Stimulated activated CD8-positive, alpha-beta memory T cell treated with anti-CD3 and anti-CD28 coated beads, Interleukin-7, amount 100 ng/mL, for 1 hour (primary cell): ENCODE data around the gene RBX1.
"Not testable (repeated sequence)": the region's sequence is repeated elsewhere in the genome, so short reads cannot be mapped to it uniquely, and the experiment has no call there.

Experiments
- DNase-seq, 2 donors: peaks; one replicate each; pipeline ENCODE4 v3.0.0-alpha.2; 2020; ENCODE audit warnings: low read depth in 2 of 2

Gene RBX1

DNA sequence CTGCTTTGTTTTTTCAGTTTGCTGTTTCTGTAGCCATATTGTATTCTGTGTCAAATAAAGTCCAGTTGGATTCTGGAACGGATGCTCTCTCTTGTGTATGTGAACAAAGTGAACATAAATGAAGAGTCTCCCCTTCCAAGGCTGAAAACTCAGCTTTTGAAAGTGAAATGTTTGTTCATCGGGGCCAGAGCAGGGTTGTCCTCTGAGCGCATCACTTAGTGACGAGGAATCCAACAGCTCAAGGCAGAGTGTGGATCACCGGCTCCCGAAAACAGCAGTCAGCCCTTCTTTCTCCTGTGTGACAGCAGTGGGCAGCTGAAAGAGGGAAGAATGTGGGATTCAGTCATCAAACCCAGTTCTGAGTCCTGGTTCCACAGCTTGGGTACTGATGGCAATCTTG is 21.4 kb downstream of the RBX1 start:
- DNase-seq = no peak

DNA sequence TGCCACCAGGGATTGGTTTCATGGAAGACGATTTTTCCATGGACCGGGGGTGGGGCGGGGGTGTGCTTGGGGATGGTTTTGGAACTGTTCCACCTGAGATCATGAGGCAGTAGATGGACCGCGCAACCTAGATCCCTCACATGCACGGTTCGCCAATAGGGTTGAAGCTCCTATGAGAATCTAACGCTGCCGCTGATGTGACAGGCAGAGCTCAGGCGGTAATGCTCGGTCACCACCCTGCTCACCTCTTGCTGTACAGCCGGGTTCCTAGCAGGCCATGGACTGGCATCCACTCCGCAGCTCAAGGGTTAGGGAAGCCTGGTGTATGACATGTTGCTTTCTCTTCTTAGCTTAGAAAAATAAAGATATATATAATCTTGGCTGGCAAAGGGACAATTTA is 22.0 kb downstream of the RBX1 start:
- DNase-seq = no peak

DNA sequence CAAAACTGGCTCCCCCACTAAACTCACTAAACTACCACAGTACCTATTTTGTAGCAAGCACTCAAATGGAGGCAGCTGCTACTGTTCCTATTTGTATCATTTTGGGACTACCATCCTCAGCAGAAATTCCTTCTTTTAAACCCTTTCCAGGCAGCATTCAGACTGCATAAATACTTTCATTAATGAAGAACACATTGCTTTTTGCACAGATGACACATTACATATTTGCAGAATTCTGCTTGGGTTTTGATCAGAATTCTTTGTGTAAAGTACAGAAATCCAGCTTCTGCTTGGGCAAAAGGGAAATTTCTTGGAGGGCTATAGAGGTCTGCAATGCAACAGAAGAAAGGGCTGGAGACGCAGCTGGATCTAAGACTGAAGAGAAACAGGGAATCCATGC is 24.2 kb downstream of the RBX1 start:
- DNase-seq = no peak

DNA sequence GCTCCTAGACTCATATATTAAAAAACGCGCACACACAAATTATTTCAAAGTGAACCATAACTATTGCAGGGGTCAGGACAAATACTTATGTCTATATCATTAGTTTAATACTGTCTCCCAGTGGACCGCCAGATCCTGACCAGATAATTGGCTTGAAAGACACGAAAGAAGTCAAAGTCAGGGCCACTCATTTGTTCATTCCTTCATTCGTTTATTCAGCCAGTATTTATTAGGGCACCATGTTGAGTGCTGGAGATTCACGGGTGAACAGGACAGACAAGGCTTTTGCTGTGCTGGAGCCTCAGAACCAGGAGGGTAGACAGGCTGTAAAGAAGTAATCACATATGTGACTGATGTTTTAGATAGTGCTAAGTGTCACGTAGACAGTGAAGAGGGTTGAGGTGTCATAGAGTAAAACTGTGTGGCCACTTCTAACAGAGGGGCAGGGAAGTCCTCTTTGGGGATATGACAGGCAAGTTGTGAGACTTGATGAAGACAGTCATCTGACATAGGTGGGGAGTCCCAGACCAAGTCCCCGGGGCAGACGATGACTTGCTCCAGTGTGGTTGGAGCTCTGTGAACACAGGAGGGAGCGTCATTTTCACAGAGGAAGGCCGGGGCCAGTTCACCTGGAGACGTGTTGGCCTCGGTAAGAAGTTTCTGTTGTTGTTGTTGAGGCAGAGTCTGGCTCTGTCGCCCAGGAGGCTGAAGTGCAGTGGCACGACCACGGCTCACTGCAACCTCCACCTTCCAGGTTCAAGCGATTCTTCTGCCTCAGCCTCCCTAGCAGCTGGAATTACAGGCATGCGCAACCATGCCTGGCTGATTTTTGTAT is 25.9 kb downstream of the RBX1 start:
- DNase-seq = no peak

DNA sequence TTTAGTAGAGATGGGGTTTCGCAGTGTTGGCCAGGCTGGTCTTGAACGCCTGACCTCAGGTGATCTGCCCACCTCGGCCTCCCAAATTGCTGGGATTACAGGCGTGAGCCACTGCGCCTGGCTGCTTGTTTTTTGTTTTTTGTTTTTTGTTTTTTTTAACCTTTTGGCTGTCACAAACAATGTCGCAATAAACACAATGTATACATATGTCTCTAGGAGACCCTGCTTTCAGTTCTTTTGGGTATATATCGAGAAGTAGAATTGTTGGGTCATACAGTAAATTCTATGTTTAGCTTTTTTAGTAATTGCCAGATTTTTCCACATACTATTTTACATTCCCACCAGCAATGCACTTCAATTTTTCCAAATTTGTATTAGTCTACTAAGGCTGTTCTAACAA is 28.0 kb downstream of the RBX1 start:
- DNase-seq = no peak

DNA sequence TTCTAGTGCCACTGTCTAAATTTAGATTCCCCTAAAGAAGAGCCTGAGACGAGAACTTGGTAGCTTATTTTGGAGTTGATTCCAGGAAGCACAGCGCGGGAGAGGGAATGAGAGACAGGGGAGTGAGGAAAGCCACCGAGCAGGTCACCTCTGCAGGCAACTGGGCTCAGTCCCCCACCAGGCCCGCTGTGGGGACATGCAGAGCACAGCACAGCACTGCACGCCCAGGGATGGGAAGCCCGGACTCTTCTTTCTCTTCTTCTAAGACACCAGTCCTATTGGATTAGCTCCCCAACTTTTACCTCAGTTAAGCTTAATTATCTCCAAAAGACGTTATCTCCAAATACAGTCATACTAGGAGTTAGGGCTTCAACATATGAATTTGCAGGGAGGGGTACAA is 28.7 kb downstream of the RBX1 start:
- DNase-seq = no peak

DNA sequence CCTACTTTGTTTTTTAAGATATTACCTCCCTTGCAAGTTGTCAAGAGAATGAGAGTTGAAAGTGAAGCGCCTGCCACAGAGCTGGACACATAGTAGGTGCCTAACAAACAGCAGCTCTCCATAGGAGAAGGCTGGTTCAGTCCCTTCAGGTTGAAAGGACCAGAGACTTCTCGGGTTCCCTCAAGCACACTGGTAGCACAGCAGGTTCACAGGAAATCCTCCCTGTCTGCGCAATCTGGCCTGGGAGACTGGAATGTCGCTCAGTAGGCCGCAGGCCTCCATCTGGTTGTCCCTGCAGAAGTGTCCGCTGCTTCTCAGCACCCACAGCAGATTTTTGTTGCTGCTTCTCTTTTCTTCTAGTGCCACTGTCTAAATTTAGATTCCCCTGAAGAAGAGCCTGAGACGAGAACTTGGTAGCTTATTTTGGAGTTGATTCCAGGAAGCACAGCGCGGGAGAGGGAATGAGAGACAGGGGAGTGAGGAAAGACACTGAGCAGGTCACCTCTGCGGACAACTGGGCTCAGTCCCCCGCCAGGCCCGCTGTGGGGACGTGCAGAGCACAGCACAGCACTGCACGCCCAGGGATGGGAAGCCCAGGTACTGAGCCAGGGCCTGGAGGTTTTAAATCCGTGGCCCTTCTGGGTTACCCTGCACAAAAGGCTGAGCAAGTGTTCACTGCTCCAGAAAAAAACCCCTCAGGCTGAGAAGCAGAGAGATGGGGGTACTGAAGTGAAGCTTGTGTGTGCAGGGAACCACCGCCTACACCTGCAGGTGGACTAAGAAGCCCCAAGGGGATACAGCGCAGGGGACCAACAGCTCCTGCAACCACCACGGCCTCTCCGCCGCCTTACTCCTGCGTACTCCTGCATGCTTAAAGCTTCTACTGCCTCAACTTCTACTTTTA is 31.6 kb downstream of the RBX1 start:
- no peak for DNase-seq

DNA sequence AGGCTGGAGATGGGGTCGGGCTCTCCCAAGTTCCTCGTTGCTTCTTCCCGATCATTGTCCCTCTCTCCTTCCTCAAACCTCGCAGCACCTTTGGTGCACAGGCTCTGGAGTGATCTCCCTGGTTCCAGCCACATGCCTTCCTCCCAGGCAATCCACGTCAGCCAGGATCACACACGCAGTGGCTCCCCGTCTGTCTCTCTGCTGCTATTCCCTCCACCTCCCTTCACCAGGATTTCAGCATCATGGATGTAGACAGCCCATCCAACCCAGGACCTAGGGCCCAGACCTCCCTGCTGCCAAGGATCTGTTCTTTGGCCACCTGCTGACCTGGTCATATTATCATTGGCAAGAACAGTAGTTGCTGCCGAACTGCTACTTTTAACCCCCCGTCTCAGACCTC is 40.1 kb downstream of the RBX1 start:
- no peak for DNase-seq

DNA sequence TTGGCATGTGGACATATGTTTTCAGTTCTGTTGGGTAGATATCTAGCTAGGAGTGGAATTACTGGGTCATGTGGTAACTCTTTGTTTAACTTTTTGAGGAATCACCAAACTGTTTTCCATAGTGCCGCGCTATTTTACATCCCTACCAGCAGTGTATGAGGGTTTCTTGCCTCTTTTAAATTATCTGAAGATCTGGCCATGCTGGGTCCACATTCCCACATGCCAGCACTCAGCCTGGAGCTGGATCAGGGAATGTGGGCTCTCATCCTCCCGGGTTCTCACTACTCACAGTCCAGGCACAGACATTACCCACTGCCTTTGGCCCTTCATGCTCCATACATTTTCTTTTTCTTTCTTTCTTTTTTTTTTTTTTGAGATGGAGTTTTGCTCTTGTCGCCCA is 44.6 kb downstream of the RBX1 start:
- no peak for DNase-seq

DNA sequence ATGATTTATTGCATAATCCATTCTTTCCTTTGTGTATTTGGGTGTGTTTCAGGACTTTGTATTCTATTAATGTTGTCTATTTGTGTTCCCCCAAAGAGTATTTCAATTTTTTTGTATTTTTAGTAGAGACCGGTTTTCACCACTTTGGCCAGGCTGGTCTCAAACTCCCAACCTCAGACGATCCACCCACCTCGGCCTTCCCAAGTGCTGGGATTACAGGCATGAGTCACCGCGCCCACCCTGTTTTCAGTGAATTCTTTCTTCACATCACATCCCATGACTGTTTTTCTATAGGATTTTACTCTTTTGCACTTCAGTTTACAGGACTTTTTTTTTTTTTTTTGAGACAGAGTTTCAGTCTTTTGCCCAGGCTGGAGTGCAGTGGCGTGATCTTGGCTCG is 46.3 kb downstream of the RBX1 start:
- no peak for DNase-seq

DNA sequence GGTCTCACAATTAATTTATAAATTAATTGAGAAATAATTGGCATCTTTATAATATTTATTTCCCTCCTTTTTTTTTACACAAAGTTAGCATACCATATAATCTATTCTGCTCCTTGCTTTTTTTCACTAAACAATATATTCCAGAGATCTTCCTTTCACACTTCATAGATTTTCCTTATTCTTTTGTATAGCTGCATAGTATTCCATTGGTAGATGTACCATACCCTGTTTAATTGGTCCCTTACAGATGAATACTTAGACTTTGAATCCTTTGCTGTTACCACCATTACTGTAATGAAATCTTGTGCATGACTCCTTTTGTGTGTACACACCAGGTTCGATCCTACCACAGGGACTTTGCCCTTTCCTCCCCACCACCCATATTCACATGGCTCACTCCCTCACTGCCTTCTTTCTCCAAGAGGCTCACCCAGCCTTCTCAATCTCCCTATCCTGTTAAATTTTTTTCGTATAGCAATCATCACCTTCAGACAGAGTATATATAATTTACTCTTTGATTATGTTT is 48.9 kb downstream of the RBX1 start:
- no peak for DNase-seq

DNA sequence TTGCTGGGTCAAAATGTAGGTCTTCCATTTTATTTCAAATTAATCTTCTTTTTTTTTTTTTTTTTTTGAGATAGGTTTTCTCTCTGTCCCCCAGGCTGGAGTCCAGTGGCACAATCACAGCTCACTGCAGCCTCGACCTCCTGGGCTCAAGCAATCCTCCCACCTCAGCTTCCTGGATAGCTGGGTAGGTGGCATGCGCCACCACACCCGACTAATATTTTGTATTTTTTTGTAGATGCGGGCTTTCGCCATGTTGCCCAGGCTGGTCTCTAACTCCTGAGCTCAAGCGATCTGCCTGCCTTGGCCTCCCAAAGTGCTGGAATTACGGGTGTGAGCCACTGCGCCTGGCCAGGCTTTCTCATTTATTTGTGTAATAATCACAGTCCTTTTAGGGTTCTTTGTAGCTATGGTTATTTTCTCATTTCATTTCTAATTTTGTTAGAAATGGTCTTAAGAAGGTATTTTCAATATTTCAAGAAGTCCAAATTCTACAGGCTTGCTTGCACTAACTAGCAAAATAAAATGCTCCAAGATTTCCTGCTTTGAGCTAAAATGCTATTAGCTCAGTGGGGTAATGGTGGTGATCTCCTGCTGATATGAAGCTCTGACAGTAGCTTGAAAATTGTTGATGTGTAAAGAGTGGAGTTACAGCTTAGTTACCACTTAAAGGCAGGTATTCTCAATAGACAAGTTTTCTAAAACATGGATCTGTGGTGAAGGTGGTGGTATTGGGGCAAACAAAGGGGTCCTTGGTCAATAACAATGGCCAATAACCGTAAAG is 50.0 kb downstream of the RBX1 start:
- DNase-seq = no peak

DNA sequence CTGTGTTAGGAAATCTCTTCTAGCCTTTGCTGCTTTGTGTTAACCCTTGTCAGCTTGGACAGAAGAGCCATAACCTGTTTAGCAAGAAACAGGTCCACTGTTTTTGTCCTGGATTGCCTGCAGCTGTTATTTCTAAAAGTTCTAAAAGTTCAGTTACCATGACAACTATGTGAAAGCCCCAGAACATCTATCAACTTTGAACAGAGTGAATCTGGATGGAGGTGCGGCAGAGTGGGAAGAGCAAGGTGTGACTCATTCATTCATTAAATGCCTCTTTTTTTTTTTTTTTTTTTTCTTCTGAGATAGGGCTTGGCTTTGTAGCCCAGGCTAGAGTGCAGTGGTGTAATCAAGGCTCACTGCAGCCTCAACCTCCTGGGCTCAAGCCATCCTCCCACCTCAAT is 50.5 kb downstream of the RBX1 start:
- no peak for DNase-seq

DNA sequence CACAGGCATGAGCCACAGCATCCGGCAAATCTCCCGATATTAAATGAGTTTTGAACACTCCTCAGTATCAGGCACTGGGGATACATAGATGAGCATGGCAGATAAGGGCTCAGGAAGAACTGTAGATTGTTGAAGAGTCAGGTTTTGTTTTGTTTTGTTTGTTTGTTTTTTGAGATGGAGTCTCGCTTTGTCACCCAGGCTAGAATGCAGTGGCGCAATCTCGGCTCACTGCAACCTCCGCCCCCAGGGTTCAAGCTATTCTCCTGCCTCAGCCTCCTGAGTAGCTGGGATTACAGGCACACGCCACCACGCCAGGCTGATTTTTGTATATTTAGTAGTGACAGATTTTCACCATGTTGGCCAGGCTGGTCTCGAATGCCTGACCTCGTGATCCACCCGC is 51.2 kb downstream of the RBX1 start:
- DNase-seq = not testable (repeated sequence)

DNA sequence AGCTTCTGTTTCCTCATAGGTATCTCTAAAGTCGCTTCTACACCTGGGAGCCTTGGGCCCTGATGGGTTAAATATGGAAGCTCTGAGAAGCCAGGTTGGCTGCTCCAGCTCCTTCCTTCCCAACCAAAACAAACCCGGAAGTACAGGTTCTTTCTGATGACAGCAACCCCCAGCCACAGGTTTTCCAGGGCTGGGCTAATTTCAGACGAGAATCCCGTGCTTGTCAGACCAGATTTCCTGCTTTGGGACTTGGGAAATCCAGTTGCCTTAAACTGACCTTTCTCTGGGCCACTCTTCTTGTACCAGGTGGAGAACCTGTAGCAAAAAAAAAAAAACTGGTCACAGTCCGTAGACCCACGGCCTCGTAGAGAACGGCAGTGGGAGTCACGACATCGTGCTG is 51.9 kb downstream of the RBX1 start:
- no peak for DNase-seq

DNA sequence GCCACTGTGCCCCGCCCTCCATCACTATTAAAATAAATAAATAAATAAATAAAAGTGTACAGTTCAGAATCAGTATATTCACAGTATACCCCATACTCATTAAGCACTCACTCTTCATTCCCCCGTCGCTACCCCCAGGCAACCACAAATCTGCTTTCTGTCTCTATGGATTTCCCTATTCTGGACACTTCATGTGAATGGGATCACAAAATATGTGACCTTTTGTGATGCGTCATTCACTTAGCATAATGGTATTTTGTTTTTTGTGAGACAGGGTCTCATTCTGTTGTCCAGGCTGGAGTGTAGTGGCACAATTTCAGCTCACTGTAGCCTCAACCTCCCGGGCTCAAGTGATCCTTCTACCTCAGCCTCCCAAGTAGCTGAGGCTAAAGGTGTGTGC is 52.8 kb downstream of the RBX1 start:
- no peak for DNase-seq

DNA sequence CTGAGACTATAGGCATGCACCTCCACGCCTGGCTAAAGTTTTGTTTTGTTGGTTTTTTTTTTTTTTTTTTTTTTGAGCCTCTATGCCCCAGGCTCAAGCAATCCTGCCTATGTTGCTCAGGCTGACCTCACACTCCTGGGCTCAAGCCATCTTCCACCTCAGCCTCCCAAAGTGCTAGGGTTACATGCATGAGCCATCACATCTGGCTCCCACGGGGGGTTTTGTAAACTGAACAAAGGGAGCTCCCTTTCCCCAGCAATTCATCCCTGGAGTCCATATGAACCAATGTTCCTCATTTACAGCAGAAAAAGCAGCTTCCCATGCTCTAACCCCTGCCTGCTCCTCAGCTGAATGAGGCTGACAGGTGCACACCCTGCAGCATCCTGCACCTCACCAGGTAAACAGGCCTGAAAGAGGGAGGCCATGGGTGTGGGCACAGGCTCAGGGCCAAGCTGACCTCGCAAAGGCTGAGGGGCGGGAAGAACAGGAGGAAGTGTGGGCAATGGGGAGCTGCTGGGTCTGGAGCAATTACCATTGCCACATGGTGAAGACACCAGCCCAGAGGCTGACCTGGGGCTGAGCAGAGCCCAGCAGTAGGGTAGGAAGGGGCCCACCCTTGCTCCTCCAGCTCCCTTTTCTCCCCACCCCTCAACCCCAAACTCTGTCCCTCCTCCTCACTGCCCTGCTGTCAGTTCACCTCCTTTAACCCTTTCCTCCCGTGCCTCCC is 58.2 kb downstream of the RBX1 start:
- DNase-seq = no peak

DNA sequence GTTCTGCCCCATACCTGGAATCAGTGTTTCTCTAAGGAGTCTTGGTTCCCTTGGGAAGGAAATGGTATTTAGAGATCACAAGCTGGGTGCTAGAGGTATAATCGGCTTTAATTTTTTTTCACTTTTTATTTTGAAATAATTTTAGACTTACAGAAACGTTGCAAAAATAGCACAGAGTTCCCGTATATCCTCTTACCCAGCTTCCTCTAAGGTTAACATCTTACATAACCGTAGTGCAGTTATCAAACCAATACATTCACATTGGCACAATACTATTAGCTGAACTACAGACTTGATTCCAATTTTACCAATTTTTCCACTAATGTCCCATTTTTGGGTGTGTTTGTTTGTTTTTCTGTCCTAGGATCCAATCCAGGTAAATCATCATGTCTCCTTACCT is 63.8 kb downstream of the RBX1 start:
- DNase-seq = no peak

DNA sequence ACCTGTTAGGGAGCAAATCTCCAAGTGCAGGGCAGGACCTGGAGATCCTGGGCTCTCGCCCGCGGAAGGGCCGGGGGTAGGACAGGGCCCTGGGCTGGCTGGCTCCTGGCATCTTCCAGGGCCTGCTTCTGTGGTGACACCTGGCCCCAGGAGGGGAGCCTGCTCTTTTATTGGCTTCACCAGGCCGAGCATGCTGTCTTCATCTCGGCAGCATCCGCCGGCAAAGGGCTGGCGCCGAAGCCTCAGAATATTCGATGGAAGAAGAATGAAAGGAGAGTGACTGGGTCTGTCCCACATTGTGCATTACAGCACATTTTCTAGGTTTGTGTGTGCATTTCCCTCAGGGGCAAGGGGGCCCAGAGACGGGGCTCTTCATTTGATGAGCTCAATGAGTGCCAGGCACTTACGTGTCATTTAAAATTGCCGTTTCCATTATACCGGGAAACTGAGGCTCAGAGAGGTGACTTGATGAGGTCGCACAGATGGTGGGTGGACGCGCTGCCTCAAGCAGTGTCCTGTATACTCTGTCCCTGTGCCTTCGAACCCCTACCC is 70.0 kb downstream of the RBX1 start:
- no peak for DNase-seq

DNA sequence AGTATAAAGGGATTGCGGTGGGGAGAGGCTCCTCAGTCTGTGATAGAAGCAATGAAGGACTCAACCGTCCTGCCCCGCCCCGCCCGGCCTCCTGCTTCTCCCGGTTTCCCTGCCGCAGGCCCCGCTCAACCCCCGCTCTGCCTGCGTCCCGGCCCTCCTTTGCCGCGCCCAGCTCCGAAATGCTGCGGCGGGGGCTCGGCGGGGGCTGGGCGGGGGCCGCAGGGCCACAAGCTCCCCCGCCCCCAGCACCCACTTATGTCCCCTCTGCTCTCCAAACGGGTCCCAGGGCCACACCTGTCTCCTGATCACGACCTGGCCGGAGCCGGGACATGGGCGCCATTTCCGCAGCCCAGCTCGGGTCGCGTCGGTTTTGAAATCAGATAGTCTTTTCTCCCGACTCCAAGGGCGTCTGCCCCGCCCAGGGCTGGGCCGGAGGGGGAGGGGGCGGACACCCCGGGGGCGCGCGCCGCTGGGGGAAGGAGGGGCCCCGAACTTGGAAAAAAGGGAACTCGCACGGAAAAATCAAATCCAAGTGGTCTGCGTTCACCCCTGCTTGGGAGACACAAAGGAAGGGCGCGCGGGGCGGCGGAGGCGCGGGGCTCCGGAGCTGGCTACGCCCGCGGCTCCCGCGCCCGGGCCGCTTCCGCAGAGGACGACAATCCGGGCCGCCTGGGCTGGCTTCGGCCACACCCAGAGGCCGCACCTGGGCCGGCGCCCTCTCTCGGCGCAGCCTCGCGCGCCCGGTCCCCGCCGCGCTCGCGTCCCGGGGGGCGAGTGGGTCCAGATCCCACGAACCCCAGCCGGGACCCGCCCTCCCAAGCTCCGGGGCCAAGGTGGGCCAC is 70.7 kb downstream of the RBX1 start:
- DNase-seq = peak; percentile 11 to 15
